OCI-M2 (cell line): ENCODE measurements around the gene SAV1.

Experiments
- DNase-seq: peaks from one replicate; lab custom pipeline; 2025; ENCODE audit not compliant: unreplicated experiment; lab: John Stamatoyannopoulos, UW

SAV1 gene

GRCh38 chr14:50610465-50610864 lies 57.6 kb downstream of the SAV1 start:
- no peak for DNase-seq

GRCh38 chr14:50608302-50608851 lies 59.7 kb downstream of the SAV1 start:
- DNase-seq, result no peak

DNA sequence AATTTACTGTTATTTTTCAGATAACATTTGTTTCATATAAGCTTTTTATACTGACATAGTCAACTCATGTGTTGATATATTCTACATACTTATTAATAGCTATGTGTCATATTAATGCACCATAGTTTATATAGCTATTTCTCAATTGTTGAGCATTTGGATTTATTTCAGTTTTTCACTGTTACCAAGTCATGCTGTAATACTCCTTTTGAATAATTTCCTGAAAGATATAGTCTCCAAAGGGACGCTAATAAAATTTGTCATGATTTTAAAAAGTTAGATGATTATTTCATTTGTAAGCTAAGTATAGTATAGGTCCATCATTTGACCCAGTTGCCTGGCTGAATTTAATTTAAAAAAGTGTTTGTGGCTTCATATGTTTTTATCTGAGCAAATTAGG lies 60.3 kb downstream of the SAV1 start:
- no peak for DNase-seq

DNA sequence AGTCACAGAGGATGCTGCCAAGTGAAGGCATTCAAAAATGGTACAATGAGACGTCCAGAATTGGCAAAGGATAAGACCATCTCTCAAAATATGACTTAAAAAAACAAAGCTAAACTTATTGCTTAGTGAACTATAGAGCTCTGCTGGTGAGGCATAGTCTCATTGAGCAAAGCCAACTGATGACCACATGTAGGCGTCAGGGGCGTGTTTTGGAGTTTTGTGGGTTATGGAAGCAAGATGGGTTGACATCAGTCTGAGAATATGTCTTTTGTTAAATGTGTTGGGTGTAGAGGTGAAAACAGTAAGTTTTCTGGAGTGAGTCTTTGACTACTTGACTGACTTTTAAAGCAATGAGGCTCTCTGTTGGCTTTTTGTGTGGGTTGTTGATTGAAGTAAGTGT lies 60.9 kb downstream of the SAV1 start:
- no peak for DNase-seq

GRCh38 chr14:50606468-50606867 lies 61.6 kb downstream of the SAV1 start:
- no peak for DNase-seq

DNA sequence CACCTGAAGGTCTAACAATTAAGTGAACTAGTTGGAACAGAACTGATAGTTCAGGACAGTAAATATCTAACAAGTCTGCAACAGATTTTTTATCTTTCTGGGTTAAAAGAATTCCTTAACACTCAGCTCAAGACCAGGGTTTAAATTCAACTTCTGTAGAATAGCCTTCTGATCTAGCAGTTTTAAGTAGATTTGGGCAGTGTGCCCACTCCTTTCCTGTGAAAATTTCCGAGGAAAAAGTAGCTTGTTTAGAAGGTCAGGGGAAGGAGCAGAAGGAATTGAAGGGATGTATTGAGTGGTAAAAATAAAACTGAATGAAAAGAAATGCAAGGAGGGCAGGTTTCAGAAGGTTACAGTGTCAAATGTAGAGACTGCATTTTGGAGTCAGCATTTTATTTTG lies 62.3 kb downstream of the SAV1 start:
- DNase-seq, result no peak

DNA sequence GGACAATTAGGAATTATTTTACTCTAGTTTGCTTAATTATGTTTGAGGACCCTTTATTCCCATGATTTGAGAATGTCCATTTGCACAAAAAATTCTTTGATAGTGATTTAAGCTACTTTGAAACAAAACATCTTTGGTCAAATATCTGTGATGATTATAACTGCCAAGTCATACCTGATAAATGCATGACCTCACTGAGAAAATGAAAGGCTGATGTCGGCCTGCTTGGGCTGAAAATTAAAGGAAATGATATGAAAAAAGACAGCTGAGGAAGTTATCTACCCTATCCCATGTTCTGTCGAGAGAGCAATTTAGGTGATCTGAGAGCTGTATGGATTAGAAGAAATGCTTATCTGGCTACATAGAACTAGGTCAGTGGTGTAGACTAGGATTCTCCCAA lies 64.5 kb downstream of the SAV1 start:
- DNase-seq, result no peak

- DNase-seq, result no peak
Measured at GRCh38 chr14:50602035-50602434, 66.1 kb downstream of the SAV1 start.

- DNase-seq, result no peak
Measured at GRCh38 chr14:50601394-50601793, 66.7 kb downstream of the SAV1 start.

- DNase-seq, result no peak
Measured at GRCh38 chr14:50600849-50601248, 67.3 kb downstream of the SAV1 start.

DNA sequence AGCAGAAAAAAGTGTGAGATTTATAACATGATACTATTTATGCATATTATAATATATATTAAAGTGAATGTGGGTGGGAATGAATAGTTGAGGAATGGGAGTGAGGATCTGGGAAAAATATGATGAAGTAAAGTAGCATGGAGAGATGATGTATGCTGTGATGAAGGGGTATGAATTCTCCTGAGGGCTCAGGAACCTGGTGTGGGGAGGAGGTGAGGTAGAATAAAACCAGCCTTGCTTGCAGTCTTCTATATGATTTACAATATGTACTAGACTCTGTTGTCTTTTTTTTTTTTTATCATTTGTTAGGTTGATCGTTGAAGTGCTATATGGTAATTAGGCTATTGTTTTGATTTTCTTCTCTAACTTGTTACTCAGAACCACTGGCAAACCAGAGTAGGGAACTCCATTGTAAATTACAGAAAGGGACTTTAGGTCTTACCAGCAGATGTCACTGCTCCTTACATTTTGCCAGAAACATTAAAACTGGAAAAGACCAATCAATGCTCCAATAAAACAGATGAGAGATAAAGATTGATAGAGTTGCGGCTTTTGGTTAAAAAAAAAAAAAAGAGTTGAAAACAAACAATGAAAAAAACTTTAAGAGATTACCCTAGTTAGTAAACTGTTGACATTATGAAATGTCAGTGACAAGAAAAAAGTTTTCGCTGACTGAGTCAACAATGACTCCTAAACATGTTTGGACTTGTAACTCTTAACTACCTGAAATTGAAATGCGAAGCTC lies 68.2 kb downstream of the SAV1 start:
- DNase-seq, result no peak

DNA sequence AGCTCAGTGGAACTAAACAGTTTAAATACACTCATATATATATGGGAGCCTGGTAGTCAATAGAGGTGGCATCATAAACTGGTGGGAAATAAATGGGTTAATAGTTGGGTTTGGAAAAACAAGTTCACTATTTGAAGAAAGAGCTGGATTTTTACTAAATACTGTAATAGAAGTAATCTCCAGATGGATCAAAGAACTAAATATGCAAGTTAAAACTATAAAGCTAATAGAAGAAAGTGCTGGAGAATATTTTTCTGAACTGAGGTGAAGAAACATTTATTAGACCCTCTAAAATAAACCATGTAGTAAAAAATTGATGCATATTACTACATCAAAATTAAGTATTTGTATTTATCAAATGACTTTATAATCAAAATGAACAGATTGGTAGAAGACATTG lies 69.3 kb downstream of the SAV1 start:
- no peak for DNase-seq

- DNase-seq, result no peak
Measured at GRCh38 chr14:50594577-50595316, 73.4 kb downstream of the SAV1 start.

- DNase-seq, result no peak
Measured at GRCh38 chr14:50590464-50590863, 77.6 kb downstream of the SAV1 start.
